Kidney glomerular epithelial cell (primary cell): Measurements from ENCODE around the gene KDM7A.
"Not testable (repeated sequence)": the region's sequence is repeated elsewhere in the genome, so short reads cannot be mapped to it uniquely, and the experiment has no call there.

Source experiments
- DNase-seq: peaks from one replicate; lab custom pipeline; 2025; lab: John Stamatoyannopoulos, UW

KDM7A gene

GRCh38 chr7:140176811-140177702 lies at the start of gene KDM7A:
Gene KDM7A (minus strand): TSS chr7:140176983. CDS start chr7:140176937, 46 bp downstream.
- DNase-seq: peak; percentile 69

- no peak for DNase-seq
Measured at GRCh38 chr7:140225562-140226249, 48.9 kb upstream of the KDM7A start.

GRCh38 chr7:140223515-140224221 lies 46.9 kb upstream of the KDM7A start:
- DNase-seq: no peak

- DNase-seq: no peak
Measured at GRCh38 chr7:140222814-140223213, 46.0 kb upstream of the KDM7A start.

GRCh38 chr7:140219672-140220524 lies 43.1 kb upstream of the KDM7A start:
- no peak for DNase-seq

- no peak for DNase-seq
Measured at GRCh38 chr7:140218656-140219055, 41.9 kb upstream of the KDM7A start.

- no peak for DNase-seq
Measured at GRCh38 chr7:140217750-140218501, 41.1 kb upstream of the KDM7A start.

- DNase-seq: no peak
Measured at GRCh38 chr7:140215281-140215680, 38.5 kb upstream of the KDM7A start.

- DNase-seq: no peak
Measured at GRCh38 chr7:140214075-140214684, 37.4 kb upstream of the KDM7A start.

- DNase-seq: no peak
Measured at GRCh38 chr7:140213684-140214074, 36.9 kb upstream of the KDM7A start.

GRCh38 chr7:140212100-140212881 lies 35.5 kb upstream of the KDM7A start:
- no peak for DNase-seq

GRCh38 chr7:140211698-140212097 lies 34.9 kb upstream of the KDM7A start:
- no peak for DNase-seq

GRCh38 chr7:140209866-140210609 lies 33.3 kb upstream of the KDM7A start:
- DNase-seq: no peak

- no peak for DNase-seq
Measured at GRCh38 chr7:140206616-140207389, 30.0 kb upstream of the KDM7A start.

GRCh38 chr7:140205600-140205999 lies 28.8 kb upstream of the KDM7A start:
- DNase-seq: no peak

GRCh38 chr7:140203556-140203955 lies 26.8 kb upstream of the KDM7A start:
- no peak for DNase-seq

GRCh38 chr7:140202942-140203341 lies 26.2 kb upstream of the KDM7A start:
- DNase-seq: not testable (repeated sequence)

- no peak for DNase-seq
Measured at GRCh38 chr7:140201393-140201792, 24.6 kb upstream of the KDM7A start.
